ENCODE results near the gene COMMD6.
"Not testable (repeated sequence)": the region's sequence is repeated elsewhere in the genome, so short reads cannot be mapped to it uniquely, and the experiment has no call there.

Gene COMMD6

DNA sequence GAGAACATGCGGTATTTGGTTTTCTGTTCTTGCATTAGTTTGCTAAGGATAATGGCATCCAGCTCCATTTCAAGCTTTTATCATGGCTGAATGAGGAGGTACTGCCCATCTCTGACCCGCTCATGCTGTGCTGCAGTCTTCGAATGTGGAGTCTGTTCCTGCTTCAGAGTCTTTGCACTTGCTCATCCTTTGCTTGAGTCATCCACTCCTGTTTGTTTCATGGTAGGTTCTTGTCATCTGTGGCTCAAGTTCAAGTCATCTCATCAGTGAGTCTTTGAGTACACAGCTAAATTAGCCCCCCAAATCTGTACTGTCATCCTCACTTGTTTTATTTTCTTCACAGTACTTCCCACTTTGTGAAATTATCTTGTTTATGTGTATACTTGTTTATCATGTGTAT is 17.3 kb upstream of the COMMD6 start:
- peaks cover 13% of the 10 kb centered on the region for H3K4me1 ChIP-seq (ENCODE audit: control insufficient read depth, insufficient read depth, low read length, unreplicated experiment)
- H3K27ac ChIP-seq (ENCODE audit: low read depth, low read length) = no peak overlapping the region
- no peak overlapping the region for H2AFZ ChIP-seq (ENCODE audit: low read length, unreplicated experiment)
- H3K27me3 ChIP-seq (ENCODE audit: insufficient read depth, low read length) = no peaks in the 10 kb centered on the region
- no peak overlapping the region for H3K4me3 ChIP-seq (ENCODE audit: low read depth, low read length)
- no peaks in the 10 kb centered on the region for H3K36me3 ChIP-seq (ENCODE audit: insufficient read depth, low read length)
- H3K79me2 ChIP-seq (ENCODE audit: control insufficient read depth, insufficient read depth, low read length, unreplicated experiment) = peaks cover 9% of the 10 kb centered on the region

DNA sequence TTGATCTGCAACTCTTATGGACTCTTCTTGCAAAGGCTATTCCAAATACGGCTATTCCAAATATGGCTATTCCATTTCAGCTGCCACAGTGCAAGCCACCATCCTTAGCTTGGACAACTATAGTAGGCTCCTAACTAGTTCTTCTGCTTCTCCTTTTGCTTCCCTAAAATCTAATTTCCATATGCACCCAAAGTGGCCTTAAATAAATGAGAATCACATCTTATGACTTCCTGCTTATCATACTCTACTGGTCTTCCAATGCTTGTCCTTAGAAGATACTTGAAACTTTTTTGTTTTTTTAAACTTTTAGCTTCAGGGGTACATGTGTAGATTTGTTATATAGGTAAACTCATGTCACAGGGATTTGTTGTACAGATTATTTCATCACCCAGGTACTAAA is 16.8 kb upstream of the COMMD6 start:
- H3K27me3 ChIP-seq (ENCODE audit: insufficient read depth, low read length) = no peaks in the 10 kb centered on the region
- H3K79me2 ChIP-seq (ENCODE audit: control insufficient read depth, insufficient read depth, low read length, unreplicated experiment) = peaks cover 9% of the 10 kb centered on the region
- no peak overlapping the region for H3K27ac ChIP-seq (ENCODE audit: low read depth, low read length)
- no peak overlapping the region for H3K4me3 ChIP-seq (ENCODE audit: low read depth, low read length)
- peaks cover 8% of the 10 kb centered on the region for H3K4me1 ChIP-seq (ENCODE audit: control insufficient read depth, insufficient read depth, low read length, unreplicated experiment)
- H2AFZ ChIP-seq (ENCODE audit: low read length, unreplicated experiment) = no peak overlapping the region
- H3K36me3 ChIP-seq (ENCODE audit: insufficient read depth, low read length) = no peaks in the 10 kb centered on the region

DNA sequence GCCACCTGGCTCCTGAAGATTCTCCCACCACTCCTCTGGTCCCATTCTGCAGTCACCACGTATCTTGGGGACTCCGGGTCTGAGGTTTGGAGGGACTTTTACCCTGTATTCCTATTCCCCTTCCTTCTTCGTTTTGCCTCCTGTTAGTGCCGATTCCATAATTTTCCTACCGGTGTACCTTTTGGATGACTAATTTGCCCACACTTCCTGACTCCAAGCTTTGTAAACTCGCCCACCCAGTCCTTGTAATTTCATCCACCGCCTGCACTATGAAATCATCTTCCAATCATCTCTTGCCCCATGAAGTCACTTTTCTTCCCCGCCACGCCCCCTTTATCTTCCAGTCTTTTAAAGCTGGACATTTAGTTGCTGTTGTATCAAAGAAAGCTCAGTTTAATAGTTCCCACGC is 12.5 kb upstream of the COMMD6 start:
- Histone ChIP-seq H3K79me2 (ENCODE audit: control insufficient read depth, insufficient read depth, low read length, unreplicated experiment) (peaks cover 9% of the 10 kb centered on the region), H3K27ac (ENCODE audit: low read depth, low read length) (0 out of 2 replicates have a peak overlapping the region, but pooled peaks have one; percentile 75), H3K4me1 (ENCODE audit: control insufficient read depth, insufficient read depth, low read length, unreplicated experiment) (peaks cover 22% of the 10 kb centered on the region), H3K27me3 (ENCODE audit: insufficient read depth, low read length) (no peaks in the 10 kb centered on the region), H3K36me3 (ENCODE audit: insufficient read depth, low read length) (no peaks in the 10 kb centered on the region), H2AFZ (ENCODE audit: low read length, unreplicated experiment) (peak overlapping the region; percentile 78), H3K4me3 (ENCODE audit: low read depth, low read length) (peak overlapping the region; percentile 89)

DNA sequence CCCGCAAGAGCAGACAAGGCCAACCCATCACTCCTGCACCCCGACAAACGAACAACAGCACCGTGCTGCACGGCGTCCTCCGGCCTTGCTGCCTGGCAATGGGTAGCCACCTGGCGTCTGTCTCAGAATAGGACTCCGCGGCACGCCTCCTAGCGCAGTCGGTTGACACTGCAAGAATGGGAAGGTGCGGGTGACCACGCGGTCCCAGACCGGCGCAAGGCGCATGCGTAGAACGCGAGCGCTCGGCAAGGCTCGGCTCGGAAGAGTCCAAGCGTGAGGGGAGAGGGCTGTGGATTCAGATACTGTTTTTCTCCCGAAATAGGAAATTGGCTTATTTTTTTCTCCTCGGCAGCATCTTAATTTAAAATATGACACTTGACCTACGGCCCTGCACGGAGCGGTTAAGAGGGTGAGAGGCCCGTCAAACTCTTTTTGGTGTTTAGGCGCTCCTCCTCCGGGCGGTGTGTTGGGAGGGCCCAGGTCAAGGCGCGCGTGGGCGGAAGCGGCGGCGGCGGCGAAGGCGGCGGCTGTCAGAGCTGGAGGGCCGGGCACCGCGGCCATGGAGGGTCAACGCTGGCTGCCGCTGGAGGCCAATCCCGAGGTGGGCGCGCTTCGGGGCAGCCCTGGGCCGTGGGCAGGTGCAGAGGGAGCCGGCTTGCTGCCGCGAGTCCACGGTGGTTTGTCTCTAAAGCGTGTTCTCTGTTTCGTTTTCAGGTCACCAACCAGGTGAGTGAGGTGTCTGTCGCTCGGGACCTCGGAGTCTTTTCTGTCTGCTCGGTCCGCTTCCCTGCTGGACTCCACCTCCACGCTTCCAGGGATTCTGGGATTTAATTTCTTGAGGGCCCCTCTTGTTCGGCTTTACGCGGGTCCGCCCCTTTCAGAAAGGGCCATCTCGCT is 11.9 kb upstream of the COMMD6 start, which contains the start of gene UCHL3:
UCHL3 (plus strand) TSS at position 530 of the 897 bp plus-strand sequence; CDS start at position 560, 30 bp downstream.
- H3K36me3 ChIP-seq (ENCODE audit: insufficient read depth, low read length) = no peaks in the 10 kb centered on the region
- H3K27me3 ChIP-seq (ENCODE audit: insufficient read depth, low read length) = no peaks in the 10 kb centered on the region
- peak within 1 kb of the TSS; percentile 89 for H3K4me3 ChIP-seq (ENCODE audit: low read depth, low read length)
- H3K4me1 ChIP-seq (ENCODE audit: control insufficient read depth, insufficient read depth, low read length, unreplicated experiment) = peaks cover 27% of the 10 kb centered on the region
- H3K27ac ChIP-seq (ENCODE audit: low read depth, low read length) = peak within 1 kb of the TSS; percentile 75
- peak within 1 kb of the TSS; percentile 87 for H2AFZ ChIP-seq (ENCODE audit: low read length, unreplicated experiment)
- peaks cover 9% of the 10 kb centered on the region for H3K79me2 ChIP-seq (ENCODE audit: control insufficient read depth, insufficient read depth, low read length, unreplicated experiment)

DNA sequence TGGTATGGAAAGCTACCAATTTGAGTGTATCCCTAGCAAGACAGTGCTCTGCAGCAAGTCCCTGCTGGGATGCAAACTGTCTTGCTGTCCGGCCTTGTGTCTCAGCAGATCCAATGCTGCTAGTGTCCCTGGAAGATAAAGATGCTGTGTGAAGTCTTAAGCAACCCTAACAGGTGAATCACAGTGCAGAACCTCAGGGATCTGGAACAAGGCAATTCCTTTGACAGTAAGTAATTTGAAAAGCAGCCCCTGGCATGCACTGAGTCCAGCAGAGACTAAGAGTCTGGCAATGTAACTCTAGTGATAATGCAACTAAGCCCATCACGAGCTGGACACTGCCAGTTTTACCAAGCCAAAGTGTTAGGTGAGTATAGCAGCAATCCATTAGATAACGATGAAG is 10.3 kb upstream of the COMMD6 start:
- Histone ChIP-seq H3K27ac (ENCODE audit: low read depth, low read length) (no peak overlapping the region), H2AFZ (ENCODE audit: low read length, unreplicated experiment) (no peak overlapping the region), H3K4me1 (ENCODE audit: control insufficient read depth, insufficient read depth, low read length, unreplicated experiment) (peaks cover 27% of the 10 kb centered on the region), H3K79me2 (ENCODE audit: control insufficient read depth, insufficient read depth, low read length, unreplicated experiment) (peaks cover 9% of the 10 kb centered on the region), H3K4me3 (ENCODE audit: low read depth, low read length) (no peak overlapping the region), H3K36me3 (ENCODE audit: insufficient read depth, low read length) (no peaks in the 10 kb centered on the region), H3K27me3 (ENCODE audit: insufficient read depth, low read length) (no peaks in the 10 kb centered on the region)

DNA sequence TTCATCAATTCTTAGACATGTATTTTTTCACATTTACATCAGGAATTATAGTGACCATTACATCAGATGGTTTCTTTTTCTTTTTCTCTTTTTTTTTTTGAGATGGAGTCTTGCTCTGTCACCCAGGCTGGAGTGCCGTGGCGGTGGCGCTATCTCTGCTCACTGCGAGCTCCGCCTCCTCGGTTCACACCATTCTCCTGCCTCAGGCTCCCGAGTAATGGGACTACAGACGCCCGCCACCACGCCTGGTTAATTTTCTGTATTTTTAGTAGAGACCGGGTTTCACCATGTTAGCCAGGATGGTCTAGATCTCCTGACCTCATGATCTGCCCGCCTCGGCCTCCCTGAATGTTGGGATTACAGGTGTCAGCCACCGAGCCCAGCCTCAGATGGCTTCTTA is 7.7 kb upstream of the COMMD6 start:
- H3K79me2 ChIP-seq (ENCODE audit: control insufficient read depth, insufficient read depth, low read length, unreplicated experiment); H3K27me3 ChIP-seq (ENCODE audit: insufficient read depth, low read length); H2AFZ ChIP-seq (ENCODE audit: low read length, unreplicated experiment); H3K4me3 ChIP-seq (ENCODE audit: low read depth, low read length); H3K36me3 ChIP-seq (ENCODE audit: insufficient read depth, low read length): not testable (repeated sequence)
- H3K4me1 ChIP-seq (ENCODE audit: control insufficient read depth, insufficient read depth, low read length, unreplicated experiment) = peaks cover 21% of the 10 kb centered on the region
- H3K27ac ChIP-seq (ENCODE audit: low read depth, low read length) = peak overlapping the region; percentile 21; the same call in 1 of the 2 replicates

DNA sequence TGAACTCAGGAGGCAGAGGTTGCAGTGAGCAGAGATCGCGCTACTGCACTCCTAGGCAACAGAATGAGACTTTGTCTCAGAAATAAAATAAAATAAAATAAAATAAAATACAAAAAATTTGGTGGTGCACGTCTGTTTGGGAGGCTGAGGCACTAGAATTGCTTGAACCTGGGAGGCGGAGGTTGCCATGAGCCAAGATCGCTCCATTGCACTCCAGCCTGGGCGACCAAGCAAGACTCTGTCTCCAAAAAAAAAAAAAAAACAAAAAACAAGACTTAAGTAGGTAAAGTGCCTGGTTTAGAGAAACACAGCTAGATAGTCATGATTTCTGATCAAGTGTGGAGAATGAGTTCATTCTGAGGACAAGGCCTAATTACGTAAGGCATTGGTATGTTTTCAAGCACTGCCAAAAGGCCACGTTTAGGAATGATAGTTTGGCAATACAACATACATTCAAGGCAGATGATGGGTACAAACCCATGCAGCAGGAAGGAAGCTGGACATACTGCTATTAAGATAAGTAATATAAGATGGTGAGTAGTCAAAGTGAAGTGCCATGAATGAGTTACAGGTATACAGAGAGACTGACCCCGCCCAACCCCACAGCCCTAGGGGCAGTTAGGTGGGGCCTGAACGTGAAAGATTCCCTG is 7.2 kb upstream of the COMMD6 start:
- Histone ChIP-seq H3K27me3 (ENCODE audit: insufficient read depth, low read length) (no peaks in the 10 kb centered on the region), H2AFZ (ENCODE audit: low read length, unreplicated experiment) (no peak overlapping the region), H3K36me3 (ENCODE audit: insufficient read depth, low read length) (no peaks in the 10 kb centered on the region), H3K4me3 (ENCODE audit: low read depth, low read length) (no peak overlapping the region), H3K4me1 (ENCODE audit: control insufficient read depth, insufficient read depth, low read length, unreplicated experiment) (peaks cover 21% of the 10 kb centered on the region), H3K27ac (ENCODE audit: low read depth, low read length) (peak overlapping the region; percentile 21; the same call in 1 of the 2 replicates), H3K79me2 (ENCODE audit: control insufficient read depth, insufficient read depth, low read length, unreplicated experiment) (no peaks in the 10 kb centered on the region)

DNA sequence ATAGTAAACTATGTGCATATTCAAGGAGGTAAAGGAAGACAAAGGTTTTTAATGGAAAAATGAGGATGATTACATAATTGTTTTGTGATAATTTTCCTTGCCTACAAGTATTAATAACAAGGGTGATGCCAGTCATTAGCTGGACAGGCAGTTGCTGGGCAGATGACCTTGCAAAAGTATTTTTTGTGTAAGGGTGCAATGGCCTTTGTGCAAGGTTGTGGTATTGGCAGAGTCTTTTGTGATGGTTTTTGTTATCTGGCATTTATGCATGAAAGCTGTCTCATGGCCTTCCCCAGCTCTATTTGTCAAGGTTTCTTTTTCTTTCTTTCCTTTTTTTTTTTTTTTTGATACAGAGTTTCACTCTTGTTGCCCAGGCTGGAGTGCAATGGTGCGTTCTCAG is 4.3 kb upstream of the COMMD6 start:
- Histone ChIP-seq H3K27ac (ENCODE audit: low read depth, low read length) (no peak overlapping the region), H2AFZ (ENCODE audit: low read length, unreplicated experiment) (no peak overlapping the region), H3K4me1 (ENCODE audit: control insufficient read depth, insufficient read depth, low read length, unreplicated experiment) (peaks cover 11% of the 10 kb centered on the region), H3K36me3 (ENCODE audit: insufficient read depth, low read length) (no peaks in the 10 kb centered on the region), H3K79me2 (ENCODE audit: control insufficient read depth, insufficient read depth, low read length, unreplicated experiment) (peaks cover 7% of the 10 kb centered on the region), H3K4me3 (ENCODE audit: low read depth, low read length) (no peak overlapping the region), H3K27me3 (ENCODE audit: insufficient read depth, low read length) (no peaks in the 10 kb centered on the region)

DNA sequence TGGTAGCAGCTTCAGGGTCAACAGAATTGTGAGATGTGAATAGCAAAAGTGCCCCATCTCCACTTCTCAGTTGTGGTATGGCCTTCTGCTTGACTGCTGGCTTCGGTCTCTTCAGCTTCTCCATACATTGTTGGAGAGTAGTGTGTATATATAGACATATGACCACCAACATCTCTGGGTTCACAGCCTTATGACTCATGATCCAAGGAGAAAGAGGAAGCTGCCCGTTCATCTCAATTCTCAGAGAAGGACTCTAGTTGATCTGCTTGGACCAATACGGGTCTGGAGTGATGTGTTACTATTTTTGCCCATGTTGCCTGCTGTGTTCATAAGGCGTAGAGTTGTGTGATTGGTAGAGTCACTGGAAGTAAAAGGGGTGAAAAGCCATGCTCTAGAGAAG is 3.6 kb upstream of the COMMD6 start:
- Histone ChIP-seq H3K4me1 (ENCODE audit: control insufficient read depth, insufficient read depth, low read length, unreplicated experiment) (peaks cover 16% of the 10 kb centered on the region), H3K4me3 (ENCODE audit: low read depth, low read length) (no peak overlapping the region), H3K79me2 (ENCODE audit: control insufficient read depth, insufficient read depth, low read length, unreplicated experiment) (peaks cover 14% of the 10 kb centered on the region), H3K36me3 (ENCODE audit: insufficient read depth, low read length) (no peaks in the 10 kb centered on the region), H2AFZ (ENCODE audit: low read length, unreplicated experiment) (no peak overlapping the region), H3K27me3 (ENCODE audit: insufficient read depth, low read length) (no peaks in the 10 kb centered on the region), H3K27ac (ENCODE audit: low read depth, low read length) (no peak overlapping the region)

DNA sequence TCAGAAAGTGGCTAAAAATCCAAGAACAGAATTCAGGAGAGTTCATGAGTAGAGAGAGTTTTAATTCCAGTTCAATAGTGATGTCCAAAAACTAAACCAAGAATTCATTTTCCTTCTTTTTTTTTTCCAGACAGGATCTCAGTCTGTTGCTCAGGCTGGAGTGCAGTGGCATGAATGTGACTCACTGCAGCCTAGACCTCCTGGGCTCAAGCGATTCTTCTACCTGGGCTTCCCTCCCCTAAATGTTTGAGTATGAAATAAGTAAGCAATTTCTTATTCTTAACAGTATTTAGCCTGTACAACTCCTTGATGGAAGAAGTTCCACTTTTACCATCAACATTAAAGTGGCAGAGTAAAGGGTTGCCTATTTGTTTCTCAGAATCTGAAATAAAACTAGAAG is 3.8 kb downstream of the COMMD6 start:
- H3K36me3 ChIP-seq (ENCODE audit: insufficient read depth, low read length) = peaks cover 10% of the 10 kb centered on the region; the same call in 1 of the 2 replicates
- H3K79me2 ChIP-seq (ENCODE audit: control insufficient read depth, insufficient read depth, low read length, unreplicated experiment) = peaks cover 20% of the 10 kb centered on the region
- no peak overlapping the region for H3K27ac ChIP-seq (ENCODE audit: low read depth, low read length)
- no peak overlapping the region for H2AFZ ChIP-seq (ENCODE audit: low read length, unreplicated experiment)
- H3K27me3 ChIP-seq (ENCODE audit: insufficient read depth, low read length) = no peaks in the 10 kb centered on the region
- peaks cover 7% of the 10 kb centered on the region for H3K4me1 ChIP-seq (ENCODE audit: control insufficient read depth, insufficient read depth, low read length, unreplicated experiment)
- H3K4me3 ChIP-seq (ENCODE audit: low read depth, low read length) = no peak overlapping the region
